Measurements from ENCODE around the gene SMYD5.

The SMYD5 gene

GRCh38 chr2:73257021-73257420 lies 43.0 kb downstream of the SMYD5 start:
- TF ChIP-seq, protein P1, sequence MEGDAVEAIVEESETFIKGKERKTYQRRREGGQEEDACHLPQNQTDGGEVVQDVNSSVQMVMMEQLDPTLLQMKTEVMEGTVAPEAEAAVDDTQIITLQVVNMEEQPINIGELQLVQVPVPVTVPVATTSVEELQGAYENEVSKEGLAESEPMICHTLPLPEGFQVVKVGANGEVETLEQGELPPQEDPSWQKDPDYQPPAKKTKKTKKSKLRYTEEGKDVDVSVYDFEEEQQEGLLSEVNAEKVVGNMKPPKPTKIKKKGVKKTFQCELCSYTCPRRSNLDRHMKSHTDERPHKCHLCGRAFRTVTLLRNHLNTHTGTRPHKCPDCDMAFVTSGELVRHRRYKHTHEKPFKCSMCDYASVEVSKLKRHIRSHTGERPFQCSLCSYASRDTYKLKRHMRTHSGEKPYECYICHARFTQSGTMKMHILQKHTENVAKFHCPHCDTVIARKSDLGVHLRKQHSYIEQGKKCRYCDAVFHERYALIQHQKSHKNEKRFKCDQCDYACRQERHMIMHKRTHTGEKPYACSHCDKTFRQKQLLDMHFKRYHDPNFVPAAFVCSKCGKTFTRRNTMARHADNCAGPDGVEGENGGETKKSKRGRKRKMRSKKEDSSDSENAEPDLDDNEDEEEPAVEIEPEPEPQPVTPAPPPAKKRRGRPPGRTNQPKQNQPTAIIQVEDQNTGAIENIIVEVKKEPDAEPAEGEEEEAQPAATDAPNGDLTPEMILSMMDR (IDR thresholded peaks at IDR 0.05; ENCODE audit: control insufficient read depth, extremely low read depth, insufficient read depth), result no peak
- H3K4me3 ChIP-seq (ENCODE audit: low read depth, low read length), result no peak overlapping the region
- no peak for DNase-seq (ENCODE audit: low read depth)

DNA sequence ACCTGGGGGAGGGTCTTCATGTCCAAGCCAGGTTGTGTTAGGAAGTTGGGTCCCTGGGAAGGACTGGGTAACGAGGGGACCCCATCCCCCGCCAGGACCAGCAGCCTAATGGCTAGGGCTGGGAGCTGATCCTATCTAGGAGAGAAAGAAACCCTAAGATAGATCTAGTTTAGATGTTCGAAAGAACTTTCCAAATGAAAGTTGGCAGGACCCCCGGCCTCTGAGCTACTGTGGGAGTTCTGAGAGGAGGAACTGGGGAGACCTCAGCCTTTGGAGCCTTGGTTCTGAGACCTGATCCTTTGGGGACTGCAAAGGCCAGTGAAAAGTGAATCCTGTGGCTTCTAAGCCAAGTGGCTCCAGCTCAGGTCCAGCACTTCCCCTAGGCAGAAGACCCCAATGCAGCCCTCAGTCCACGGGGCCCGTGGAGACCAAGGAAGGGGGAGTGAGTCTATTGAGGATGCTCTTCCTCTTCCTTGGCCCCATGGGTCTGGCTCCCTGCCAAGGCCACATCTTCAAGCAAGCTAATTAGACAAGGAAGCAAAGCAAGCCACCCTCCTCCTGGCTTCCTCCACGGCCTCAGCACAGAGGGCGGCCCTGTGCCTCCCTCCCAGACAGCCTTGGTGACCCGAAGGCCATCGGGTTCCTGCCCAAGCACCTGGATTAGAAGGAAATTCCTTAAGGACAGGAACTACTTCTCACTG lies 43.5 kb downstream of the SMYD5 start:
- TF ChIP-seq, protein P1 (IDR thresholded peaks at IDR 0.05; ENCODE audit: control insufficient read depth, extremely low read depth, insufficient read depth), result no peak
- no peak overlapping the region for H3K4me3 ChIP-seq (ENCODE audit: low read depth, low read length)
- DNase-seq (ENCODE audit: low read depth), result no peak

- no peak overlapping the region for H3K4me3 ChIP-seq (ENCODE audit: low read depth, low read length)
- no peak for DNase-seq (ENCODE audit: low read depth)
- TF ChIP-seq, protein P1 (IDR thresholded peaks at IDR 0.05; ENCODE audit: control insufficient read depth, extremely low read depth, insufficient read depth), result no peak
Observed at GRCh38 chr2:73258186-73258912, 44.3 kb downstream of the SMYD5 start.

GRCh38 chr2:73258913-73259215 lies 44.8 kb downstream of the SMYD5 start:
- no peak overlapping the region for H3K4me3 ChIP-seq (ENCODE audit: low read depth, low read length)
- DNase-seq (ENCODE audit: low read depth), result no peak
- TF ChIP-seq, protein P1 (IDR thresholded peaks at IDR 0.05; ENCODE audit: control insufficient read depth, extremely low read depth, insufficient read depth), result no peak

DNA sequence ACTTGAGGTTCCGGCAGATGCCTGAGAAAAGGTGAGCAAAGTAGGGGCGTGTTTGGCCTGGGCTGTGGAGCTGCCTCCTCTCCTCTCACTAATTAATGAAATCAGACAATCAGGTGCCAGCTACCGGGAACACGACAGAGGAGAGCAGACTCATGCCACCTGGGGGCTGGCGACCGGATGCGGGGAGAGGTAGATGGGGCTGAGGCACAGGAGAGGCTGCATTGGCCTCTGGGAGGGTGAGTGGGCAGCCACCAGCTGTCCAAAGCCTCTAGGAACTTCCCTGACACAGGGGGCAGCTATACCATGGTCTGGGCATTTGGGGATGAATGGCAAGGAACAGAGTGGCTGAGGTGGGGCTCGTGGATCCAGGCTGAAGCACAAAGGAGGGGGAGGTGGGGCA lies 45.2 kb downstream of the SMYD5 start:
- H3K4me3 ChIP-seq (ENCODE audit: low read depth, low read length), result no peak overlapping the region
- TF ChIP-seq, protein P1 (IDR thresholded peaks at IDR 0.05; ENCODE audit: control insufficient read depth, extremely low read depth, insufficient read depth), result no peak
- no peak for DNase-seq (ENCODE audit: low read depth)

GRCh38 chr2:73259704-73260337 lies 45.8 kb downstream of the SMYD5 start:
- no peak for DNase-seq (ENCODE audit: low read depth)
- H3K4me3 ChIP-seq (ENCODE audit: low read depth, low read length), result no peak overlapping the region
- TF ChIP-seq, protein P1 (IDR thresholded peaks at IDR 0.05; ENCODE audit: control insufficient read depth, extremely low read depth, insufficient read depth), result no peak
